Uterus (tissue), 4 donors: Measurements from ENCODE around the gene C17orf107. TPM values are rescaled to one million over a fixed set of nuclear protein-coding genes. Genes with fewer than 3 reads are reported as not detected.

Experiments
- DNase-seq, 2 donors: peaks; one replicate each; pipeline ENCODE4 v3.0.0-alpha.2; 2019 to 2020
- H3K27ac ChIP-seq, 2 donors: fragments of 200-600 bp; sonication (generic); 1 replicate in 1 of 2; 2 replicates in 1 of 2; pipeline ENCODE4 v1.5.1; 2016 to 2018
- H3K27me3 ChIP-seq, 2 donors: fragments of 200-600 bp; sonication (generic); one replicate each; pipeline ENCODE4 v1.5.1; 2018 to 2019; ENCODE audit warnings: control low read depth in 1 of 2
- H3K36me3 ChIP-seq, 2 donors: fragments of 200-600 bp; sonication (generic); one replicate each; pipeline ENCODE4 v1.5.1; 2019; ENCODE audit warnings: control low read depth in 1 of 2
- H3K4me1 ChIP-seq, 2 donors: fragments of 200-600 bp; sonication (generic); one replicate each; pipeline ENCODE4 v1.5.1; 2018 to 2019; ENCODE audit warnings: control low read depth in 1 of 2
- H3K4me3 ChIP-seq, 2 donors: fragments of 200-600 bp; sonication (generic); 1 replicate in 1 of 2; 2 replicates in 1 of 2; pipeline ENCODE4 v1.5.1; 2018 to 2019; ENCODE audit warnings: mild to moderate bottlenecking in 1 of 2
- H3K9me3 ChIP-seq, 2 donors: fragments of 200-600 bp; sonication (generic); one replicate each; pipeline ENCODE4 v1.5.1; 2019; ENCODE audit warnings: control low read depth in 1 of 2
- CTCF ChIP-seq, 4 experiments: fragments of 200-600 bp in 2 of 4; fragments of 450-650 bp in 2 of 4; sonication (generic) in 2 of 4; IDR thresholded peaks; one replicate each; pipeline ENCODE4 v1.5.1; 2016 to 2019; ENCODE audit warnings: antibody characterized with exemption in 4 of 4, mild to moderate bottlenecking in 2 of 4, moderate library complexity in 1 of 4
- POLR2A ChIP-seq, 2 donors: fragments of 450-650 bp; IDR thresholded peaks; one replicate each; pipeline ENCODE4 v1.6.1; 2016; ENCODE audit warnings: antibody characterized with exemption in 2 of 2, mild to moderate bottlenecking in 1 of 2, moderate library complexity in 1 of 2
- intact Hi-C: fragments of 100-400 bp; cut with DNase I; formaldehyde crosslinking; loops from one replicate; pipeline ENCODE4 v1.15.1; 2023; ENCODE audit warnings: low total_unique reads
- total RNA-seq, 4 donors: library from RNA; depleted of rRNA in 3 of 4; stranded (reverse); fragments of >200 nt in 3 of 4; gene quantifications; one replicate each; pipeline versions ENCODE4 v1.1.0 to v1.2.4, GENCODE V29; 2014 to 2023
- donor health status: DM: yes; HTN: yes; CAD: no.

The C17orf107 gene
- total RNA-seq, 4 donors from 2014 or later, result 2.9 to 6.6 (median 3.5) TPM; not detected in 1

GRCh38 chr17:4938069-4938491 is 38.7 kb downstream of the C17orf107 start:
- no peak for TF ChIP-seq CTCF (IDR thresholded peaks at IDR 0.05)
- TF ChIP-seq POLR2A (IDR thresholded peaks at IDR 0.05), result no peak
- Histone ChIP-seq H3K4me1 (peaks cover 12% of the 10 kb centered on the region in 2 donors), H3K36me3 (no peaks in the 10 kb centered on the region), H3K9me3 (no peaks in the 10 kb centered on the region), H3K27me3 (no peaks in the 10 kb centered on the region), H3K27ac (peak overlapping the region in 1 of 2 donors; percentile 98), H3K4me3 (no peak overlapping the region)
- DNase-seq, result no peak
- intact Hi-C loops, result no loop called here

GRCh38 chr17:4938688-4939545 is 39.6 kb downstream of the C17orf107 start:
- H3K9me3 ChIP-seq, result no peaks in the 10 kb centered on the region
- intact Hi-C loops, result no loop called here

GRCh38 chr17:4939546-4939795 is 40.1 kb downstream of the C17orf107 start:
- no peaks in the 10 kb centered on the region for H3K36me3 ChIP-seq
- no peaks in the 10 kb centered on the region for H3K27me3 ChIP-seq
- peak overlapping the region; percentile 95 to 98 for H3K27ac ChIP-seq
- H3K4me1 ChIP-seq, result peaks cover 12% of the 10 kb centered on the region in 2 donors
- intact Hi-C loops, result no loop called here
- no peaks in the 10 kb centered on the region for H3K9me3 ChIP-seq
- H3K4me3 ChIP-seq, result peak overlapping the region; percentile 90 to 92
- DNase-seq, result no peak
- no peak for TF ChIP-seq POLR2A (IDR thresholded peaks at IDR 0.05)
- TF ChIP-seq CTCF (IDR thresholded peaks at IDR 0.05), result no peak

More at GRCh38 chr17:4938688-4939545, 39.6 kb downstream of the C17orf107 start:
- Histone ChIP-seq H3K36me3 (no peaks in the 10 kb centered on the region), H3K27ac (peak overlapping the region; percentile 95 to 98), H3K4me1 (peaks cover 12% of the 10 kb centered on the region in 2 donors), H3K4me3 (peak overlapping the region; percentile 90 to 92), H3K27me3 (no peaks in the 10 kb centered on the region)
- DNase-seq, result no peak
- no peak for TF ChIP-seq CTCF (IDR thresholded peaks at IDR 0.05)
- TF ChIP-seq POLR2A (IDR thresholded peaks at IDR 0.05), result no peak

GRCh38 chr17:4939796-4940554 is 40.6 kb downstream of the C17orf107 start, which contains the start of the genes RNF167 and SLC25A11:
TSS of gene RNF167 (plus strand) at chr17:4940268. CDS start at chr17:4940910, 642 bp downstream.
TSS of gene SLC25A11 (minus strand) at chr17:4940046. CDS start at chr17:4939910, 136 bp downstream.
- intact Hi-C loops, result no loop called here
- Histone ChIP-seq H3K27ac (peak within 1 kb of the TSS; percentile 95 to 98), H3K9me3 (no peaks in the 10 kb centered on the region), H3K4me3 (peak within 1 kb of the TSS; percentile 90 to 92), H3K36me3 (no peaks in the 10 kb centered on the region), H3K27me3 (no peaks in the 10 kb centered on the region), H3K4me1 (peaks cover 12 to 14% of the 10 kb centered on the region in 2 donors)
- peak; percentile 37 to 77 for TF ChIP-seq POLR2A (IDR thresholded peaks at IDR 0.05)
- peak in 1 of 4 experiments; percentile 35 for TF ChIP-seq CTCF (IDR thresholded peaks at IDR 0.05)
- peak; percentile 97 to 98 for DNase-seq
